K562 (cell line): ENCODE data around the gene YOD1. TPM values are rescaled to one million over a fixed set of nuclear protein-coding genes. Genes with fewer than 3 reads are reported as not detected.
A peak's percentile ranks its signal among the peaks of the same experiment; 100 is the strongest.

Experiments used
- BCOR ChIP-seq: fragments of 450-650 bp; IDR thresholded peaks from 2 replicates; pipeline ENCODE4 v1.6.1; 2016
- DACH1 ChIP-seq: fragments of 450-650 bp; IDR thresholded peaks from 2 replicates; pipeline ENCODE4 v1.6.1; 2018; ENCODE audit not compliant: partially characterized antibody
- KDM1A ChIP-seq, 2 experiments: fragments of 450-650 bp; IDR thresholded peaks; 2 replicates each; pipeline ENCODE4 v1.6.1; 2016; ENCODE audit warnings: mild to moderate bottlenecking in 2 of 2
- KLF1 ChIP-seq: fragments of 450-650 bp; IDR thresholded peaks from 2 replicates; pipeline ENCODE4 v1.6.1; 2016; ENCODE audit warnings: missing genetic modification characterization, missing compliant biosample characterization
- NONO ChIP-seq, 2 experiments: fragments of 200-400 bp in 1 of 2; fragments of 450-650 bp in 1 of 2; formaldehyde crosslinking in 1 of 2; IDR thresholded peaks; 2 replicates each; pipeline ENCODE4 v1.6.1; 2017; ENCODE audit warnings: low read depth in 2 of 2, mild to moderate bottlenecking in 2 of 2, moderate library complexity in 2 of 2, low read length in 1 of 2
- SAFB ChIP-seq: fragments of 200-400 bp; formaldehyde crosslinking; IDR thresholded peaks from 2 replicates; pipeline ENCODE4 v1.6.1; 2017; ENCODE audit warnings: low read depth, low read length, borderline replicate concordance
- SMARCE1 ChIP-seq: fragments of 450-650 bp; IDR thresholded peaks from 2 replicates; pipeline ENCODE4 v1.7.1; 2016; ENCODE audit warnings: mild to moderate bottlenecking
- ZNF316 ChIP-seq: fragments of 450-650 bp; IDR thresholded peaks from 2 replicates; pipeline ENCODE4 v1.6.1; 2016
- ZNF766 ChIP-seq: fragments of 200-800 bp; sonication (Bioruptor generic); conservative IDR thresholded peaks from 2 replicates; pipeline ENCODE4 v1.6.1; 2016; ENCODE audit warnings: missing genetic modification characterization, missing compliant biosample characterization
- polyA plus RNA-seq, 8 experiments: library from polyadenylated mRNA; depleted of rRNA in 4 of 8; stranded (reverse) in 5 of 8; unstranded in 3 of 8; fragments of >200 nt; fragmentation: Nextera tagmentation in 2 of 8; fragmentation: Illumina TruSeq in 1 of 8; extraction: Ambion mirVana in 2 of 8; extraction: Trizol in 1 of 8; gene quantifications; 2 replicates each; pipeline versions ENCODE4 v1.2.1 to v1.2.3, GENCODE V29; 2011 to 2014; ENCODE audit warnings: inconsistent platforms in 1 of 8, missing spikeins in 1 of 8
- total RNA-seq, 7 experiments: library from RNA; depleted of rRNA in 6 of 7; stranded (reverse); fragments of >200 nt in 6 of 7; fragmentation: Illumina TruSeq in 2 of 7; extraction: Trizol in 2 of 7; gene quantifications; 2 replicates each; pipeline versions ENCODE4 v1.2.1 to v1.2.3, GENCODE V29; 2011 to 2021; ENCODE audit warnings: low replicate concordance in 1 of 7
- TF ChIP-seq, protein P1 (sequence below): fragments of 450-650 bp; formaldehyde crosslinking; IDR thresholded peaks from 2 replicates; pipeline ENCODE4 v1.4.0; 2020; ENCODE audit warnings: mild to moderate bottlenecking, moderate library complexity
- TF ChIP-seq, protein P2 (sequence below): fragments of 450-650 bp; IDR thresholded peaks from 2 replicates; pipeline ENCODE4 v1.6.1; 2016; ENCODE audit warnings: mild to moderate bottlenecking

Gene YOD1
- total and polyA plus RNA-seq, 9 of the 15 experiments (the other 6 are each of a cell fraction or from before 2014, with no cell fraction given), result 18.2 to 78.1 (median 46.9) TPM

- peak; percentile 97 to 98 for TF ChIP-seq KDM1A (IDR thresholded peaks at IDR 0.05)
- no peak for TF ChIP-seq KLF1 (tag)
- peak; percentile 97 for TF ChIP-seq SMARCE1
- peak; percentile 83 for TF ChIP-seq DACH1
- TF ChIP-seq ZNF316, result peak; percentile 56
- TF ChIP-seq, protein P1, sequence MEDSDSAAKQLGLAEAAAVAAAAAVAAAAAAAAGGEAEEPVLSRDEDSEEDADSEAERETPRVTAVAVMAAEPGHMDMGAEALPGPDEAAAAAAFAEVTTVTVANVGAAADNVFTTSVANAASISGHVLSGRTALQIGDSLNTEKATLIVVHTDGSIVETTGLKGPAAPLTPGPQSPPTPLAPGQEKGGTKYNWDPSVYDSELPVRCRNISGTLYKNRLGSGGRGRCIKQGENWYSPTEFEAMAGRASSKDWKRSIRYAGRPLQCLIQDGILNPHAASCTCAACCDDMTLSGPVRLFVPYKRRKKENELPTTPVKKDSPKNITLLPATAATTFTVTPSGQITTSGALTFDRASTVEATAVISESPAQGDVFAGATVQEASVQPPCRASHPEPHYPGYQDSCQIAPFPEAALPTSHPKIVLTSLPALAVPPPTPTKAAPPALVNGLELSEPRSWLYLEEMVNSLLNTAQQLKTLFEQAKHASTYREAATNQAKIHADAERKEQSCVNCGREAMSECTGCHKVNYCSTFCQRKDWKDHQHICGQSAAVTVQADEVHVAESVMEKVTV (CRISPR knock-in tag), result no peak
- TF ChIP-seq SAFB, result no peak
- TF ChIP-seq, protein P2, sequence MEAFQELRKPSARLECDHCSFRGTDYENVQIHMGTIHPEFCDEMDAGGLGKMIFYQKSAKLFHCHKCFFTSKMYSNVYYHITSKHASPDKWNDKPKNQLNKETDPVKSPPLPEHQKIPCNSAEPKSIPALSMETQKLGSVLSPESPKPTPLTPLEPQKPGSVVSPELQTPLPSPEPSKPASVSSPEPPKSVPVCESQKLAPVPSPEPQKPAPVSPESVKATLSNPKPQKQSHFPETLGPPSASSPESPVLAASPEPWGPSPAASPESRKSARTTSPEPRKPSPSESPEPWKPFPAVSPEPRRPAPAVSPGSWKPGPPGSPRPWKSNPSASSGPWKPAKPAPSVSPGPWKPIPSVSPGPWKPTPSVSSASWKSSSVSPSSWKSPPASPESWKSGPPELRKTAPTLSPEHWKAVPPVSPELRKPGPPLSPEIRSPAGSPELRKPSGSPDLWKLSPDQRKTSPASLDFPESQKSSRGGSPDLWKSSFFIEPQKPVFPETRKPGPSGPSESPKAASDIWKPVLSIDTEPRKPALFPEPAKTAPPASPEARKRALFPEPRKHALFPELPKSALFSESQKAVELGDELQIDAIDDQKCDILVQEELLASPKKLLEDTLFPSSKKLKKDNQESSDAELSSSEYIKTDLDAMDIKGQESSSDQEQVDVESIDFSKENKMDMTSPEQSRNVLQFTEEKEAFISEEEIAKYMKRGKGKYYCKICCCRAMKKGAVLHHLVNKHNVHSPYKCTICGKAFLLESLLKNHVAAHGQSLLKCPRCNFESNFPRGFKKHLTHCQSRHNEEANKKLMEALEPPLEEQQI, result peak; percentile 75; the same call in 1 of the 2 replicates
- TF ChIP-seq ZNF766 (CRISPR knock-in tag), result 0 out of 2 replicates have a peak, but pooled peaks have one; percentile 20
- TF ChIP-seq BCOR, result peak; percentile 68; the same call in 1 of the 2 replicates
- peak in 1 of 2 experiments; percentile 69; a peak in 1 of 4 replicates for TF ChIP-seq NONO (IDR thresholded peaks at IDR 0.05; ENCODE audit: low read depth in 2 of 2, low read length in 1 of 2)
- TF ChIP-seq, all 486 proteins: peak for 104
These were observed 33.1 kb downstream of the YOD1 start (continued) for GRCh38 chr1:207017615-207018559.
